ENCODE measurements around the gene EPS8L1. TPM values are rescaled to one million over a fixed set of nuclear protein-coding genes. Genes with fewer than 3 reads are reported as not detected.

Gene EPS8L1
- total RNA-seq, 1 experiment from 2014 or later, result 62.1 TPM

DNA sequence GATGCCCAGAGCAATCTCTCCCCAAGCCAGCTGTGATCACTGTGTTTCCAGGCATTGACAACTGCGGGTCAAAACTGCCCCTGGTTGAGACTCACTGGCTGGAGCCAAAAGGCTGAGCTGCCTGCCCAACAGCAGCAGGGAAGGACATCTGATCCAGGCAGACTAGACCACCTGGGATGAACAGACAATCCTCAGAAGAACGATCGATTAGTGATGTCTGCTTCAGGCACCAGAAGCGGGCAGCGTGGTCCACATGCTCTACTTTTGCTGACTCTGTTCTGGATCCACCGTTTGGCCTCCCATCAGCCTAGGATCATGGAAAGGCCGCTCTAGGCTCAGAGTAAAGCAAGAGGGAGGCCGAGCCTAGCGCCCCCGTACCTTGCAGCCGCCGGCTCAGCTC lies 27.7 kb upstream of the EPS8L1 start (continued):
- TF ChIP-seq, protein P1, sequence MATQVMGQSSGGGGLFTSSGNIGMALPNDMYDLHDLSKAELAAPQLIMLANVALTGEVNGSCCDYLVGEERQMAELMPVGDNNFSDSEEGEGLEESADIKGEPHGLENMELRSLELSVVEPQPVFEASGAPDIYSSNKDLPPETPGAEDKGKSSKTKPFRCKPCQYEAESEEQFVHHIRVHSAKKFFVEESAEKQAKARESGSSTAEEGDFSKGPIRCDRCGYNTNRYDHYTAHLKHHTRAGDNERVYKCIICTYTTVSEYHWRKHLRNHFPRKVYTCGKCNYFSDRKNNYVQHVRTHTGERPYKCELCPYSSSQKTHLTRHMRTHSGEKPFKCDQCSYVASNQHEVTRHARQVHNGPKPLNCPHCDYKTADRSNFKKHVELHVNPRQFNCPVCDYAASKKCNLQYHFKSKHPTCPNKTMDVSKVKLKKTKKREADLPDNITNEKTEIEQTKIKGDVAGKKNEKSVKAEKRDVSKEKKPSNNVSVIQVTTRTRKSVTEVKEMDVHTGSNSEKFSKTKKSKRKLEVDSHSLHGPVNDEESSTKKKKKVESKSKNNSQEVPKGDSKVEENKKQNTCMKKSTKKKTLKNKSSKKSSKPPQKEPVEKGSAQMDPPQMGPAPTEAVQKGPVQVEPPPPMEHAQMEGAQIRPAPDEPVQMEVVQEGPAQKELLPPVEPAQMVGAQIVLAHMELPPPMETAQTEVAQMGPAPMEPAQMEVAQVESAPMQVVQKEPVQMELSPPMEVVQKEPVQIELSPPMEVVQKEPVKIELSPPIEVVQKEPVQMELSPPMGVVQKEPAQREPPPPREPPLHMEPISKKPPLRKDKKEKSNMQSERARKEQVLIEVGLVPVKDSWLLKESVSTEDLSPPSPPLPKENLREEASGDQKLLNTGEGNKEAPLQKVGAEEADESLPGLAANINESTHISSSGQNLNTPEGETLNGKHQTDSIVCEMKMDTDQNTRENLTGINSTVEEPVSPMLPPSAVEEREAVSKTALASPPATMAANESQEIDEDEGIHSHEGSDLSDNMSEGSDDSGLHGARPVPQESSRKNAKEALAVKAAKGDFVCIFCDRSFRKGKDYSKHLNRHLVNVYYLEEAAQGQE (IDR thresholded peaks at IDR 0.05; ENCODE audit: low read depth), result no peak
- TF ChIP-seq ZBTB33 (IDR thresholded peaks at IDR 0.05; ENCODE audit: extremely low read depth, insufficient replicate concordance, low read length), result no peak
- TF ChIP-seq SP1 (IDR thresholded peaks at IDR 0.05; ENCODE audit: low read depth), result no peak
- TF ChIP-seq, protein P2, sequence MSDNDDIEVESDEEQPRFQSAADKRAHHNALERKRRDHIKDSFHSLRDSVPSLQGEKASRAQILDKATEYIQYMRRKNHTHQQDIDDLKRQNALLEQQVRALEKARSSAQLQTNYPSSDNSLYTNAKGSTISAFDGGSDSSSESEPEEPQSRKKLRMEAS (IDR thresholded peaks at IDR 0.05), result no peak
- no peak for TF ChIP-seq ELF1 (IDR thresholded peaks at IDR 0.05; ENCODE audit: borderline replicate concordance, low read depth)
- no peak for TF ChIP-seq ZFX (IDR thresholded peaks at IDR 0.05)

DNA sequence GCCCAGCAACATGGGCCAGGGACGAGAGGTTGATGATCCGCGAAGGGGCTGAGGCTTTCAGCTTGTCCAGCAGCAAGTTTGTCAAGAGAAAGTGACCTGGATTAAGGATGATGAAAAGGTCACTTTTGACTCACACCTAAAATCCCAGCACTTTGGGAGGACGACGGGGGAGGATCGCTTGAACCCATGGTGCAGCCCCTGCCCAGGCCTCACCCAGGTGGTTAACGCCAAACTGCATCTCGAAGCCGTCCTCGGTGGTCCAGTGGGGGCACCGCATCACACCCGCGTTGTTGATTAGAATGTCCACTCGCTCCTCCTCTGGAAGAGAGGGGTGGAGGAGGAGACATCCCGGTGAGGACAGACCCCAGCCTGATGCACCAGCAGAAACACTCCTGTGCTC lies 27.2 kb upstream of the EPS8L1 start:
- Histone ChIP-seq H3K9ac (ENCODE audit: low read length) (no peak overlapping the region), H4K20me1 (ENCODE audit: insufficient read depth) (no peaks in the 10 kb centered on the region), H3K79me2 (ENCODE audit: insufficient read depth, low read length) (peaks cover 47% of the 10 kb centered on the region), H3K36me3 (ENCODE audit: control insufficient read depth in 1 of 2, insufficient read depth in 2 of 2, low read length in 2 of 2) (peaks cover 26 to 45% of the 10 kb centered on the region in 2 experiments; a peak in 3 of 4 replicates), H3K4me1 (ENCODE audit: control insufficient read depth in 1 of 2, insufficient read depth in 2 of 2, low read length in 2 of 2) (no peaks in the 10 kb centered on the region), H3K9me3 (ENCODE audit: control insufficient read depth in 1 of 2, insufficient read depth in 1 of 2, low read depth in 1 of 2, low read length in 2 of 2) (no peaks in the 10 kb centered on the region), H3K27ac (ENCODE audit: low read depth, low read length) (no peak overlapping the region), H3K4me2 (ENCODE audit: low read length) (no peak overlapping the region), H3K4me3 (replicated peaks in 1 of 2; ENCODE audit: low read depth in 1 of 2, low read length in 2 of 2) (no peak overlapping the region), H3K9me2 (ENCODE audit: insufficient read depth) (no peaks in the 10 kb centered on the region), H3K27me3 (ENCODE audit: insufficient read depth, low read length) (no peaks in the 10 kb centered on the region), H2AFZ (ENCODE audit: low read depth, low read length, poor library complexity, severe bottlenecking) (no peak overlapping the region)
- DNase-seq (ENCODE audit: low read depth, low spot score), result no peak
- ATAC-seq, result no peak
- intact Hi-C loops (cut with micrococcal nuclease), result no loop called here
- POLR2A ChIA-PET, result no interaction called here
- CTCF ChIA-PET, result no interaction called here
- RAD21 ChIA-PET (ENCODE audit: low non-redundant PET in 1 of 2, low total read pairs in 2 of 2, uncharacterized antibody in 2 of 2, unreplicated experiment in 2 of 2), result no interaction called here
- BruUV-seq (replicated peaks), result no TSS peak
- no peak for TF ChIP-seq CEBPB (IDR thresholded peaks at IDR 0.05; ENCODE audit: low read depth)
- no peak for TF ChIP-seq SIN3A (IDR thresholded peaks at IDR 0.05; ENCODE audit: low read depth)
- TF ChIP-seq ZNF274 (IDR thresholded peaks at IDR 0.05; ENCODE audit: low read depth, low read length), result no peak
- TF ChIP-seq RAD21 (IDR thresholded peaks at IDR 0.05; ENCODE audit: low read depth), result no peak
- no peak for TF ChIP-seq EGR1 (IDR thresholded peaks at IDR 0.05; ENCODE audit: low read depth)
- no peak for TF ChIP-seq ELF1 (IDR thresholded peaks at IDR 0.05; ENCODE audit: borderline replicate concordance, low read depth)
- TF ChIP-seq FOSL1 (IDR thresholded peaks at IDR 0.05; ENCODE audit: low read depth), result no peak
- TF ChIP-seq TCF7L2 (IDR thresholded peaks at IDR 0.05; ENCODE audit: borderline replicate concordance, extremely low read depth, insufficient read depth, insufficient read length), result no peak
- TF ChIP-seq, protein P2 (IDR thresholded peaks at IDR 0.05), result no peak

Measured in HCT116 (cell line).